Activated CD4-positive, CD25-positive, alpha-beta regulatory T cell (primary cell): Measurements from ENCODE around the gene MUL1.
"Not testable (repeated sequence)": the region's sequence is repeated elsewhere in the genome, so short reads cannot be mapped to it uniquely, and the experiment has no call there.

Experiments
- DNase-seq, 4 experiments: peaks; one replicate each; lab custom pipeline; 2025; lab: John Stamatoyannopoulos, UW

Gene MUL1

DNA sequence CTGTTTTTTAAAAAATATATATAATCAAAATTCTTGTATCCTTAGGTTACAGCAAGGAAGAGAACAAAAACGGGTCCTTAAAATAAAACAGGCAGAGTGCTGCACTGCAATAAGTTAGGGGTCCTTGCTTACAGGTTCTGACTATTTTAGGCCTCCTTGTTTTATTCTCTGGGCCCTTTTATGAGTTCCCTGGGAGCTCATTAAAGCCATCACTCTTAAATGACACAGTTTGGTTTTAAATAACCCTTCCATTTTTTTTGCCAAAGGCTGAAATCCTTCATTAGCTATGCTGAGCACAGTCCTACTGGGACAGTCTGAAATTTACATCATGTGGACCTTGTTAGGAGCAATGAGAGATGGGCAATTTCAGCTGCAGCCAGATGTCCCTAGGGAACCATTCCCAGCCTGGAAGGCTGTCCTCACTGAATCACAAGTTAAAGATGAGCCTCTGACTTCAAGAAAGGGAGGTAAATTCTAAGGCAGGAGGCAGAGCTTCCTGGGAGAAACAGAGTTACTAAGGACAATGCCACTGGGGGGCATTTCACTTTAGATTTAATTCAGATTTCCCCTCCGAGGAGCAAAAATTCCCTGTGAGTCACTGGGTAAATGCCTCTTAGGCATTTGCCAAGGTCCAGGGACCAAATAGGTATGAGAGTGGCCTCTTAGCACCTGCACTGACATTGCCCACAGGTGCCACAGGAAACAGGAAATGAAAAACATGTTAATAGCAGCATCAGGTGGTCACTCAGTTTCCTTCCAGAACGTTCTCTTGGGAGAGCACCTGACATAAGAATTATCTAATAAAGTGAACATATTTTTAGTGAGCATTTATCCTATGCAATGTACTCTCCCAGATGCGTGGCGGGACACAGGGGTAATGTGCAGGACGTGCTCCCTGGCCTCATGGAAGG is 3.8 kb upstream of the MUL1 start:
- DNase-seq: no peak

DNA sequence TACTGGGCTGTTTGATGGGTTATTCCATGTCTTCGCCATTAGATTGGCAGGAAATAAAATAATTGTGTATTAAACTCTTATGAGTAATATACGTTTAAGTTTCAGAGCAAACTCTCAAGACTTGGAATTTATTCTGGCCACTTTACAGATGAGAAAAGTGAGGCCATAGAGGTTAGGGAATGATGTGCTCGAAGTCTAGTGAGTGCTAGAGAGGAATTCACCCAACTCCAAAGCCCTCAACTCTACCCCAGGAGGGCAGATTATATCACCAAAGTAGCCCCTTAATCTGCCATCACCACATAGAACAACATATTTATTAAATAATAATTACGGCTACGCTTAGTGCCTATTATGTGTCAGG is 440 bp upstream of the MUL1 start:
- no peak for DNase-seq

DNA sequence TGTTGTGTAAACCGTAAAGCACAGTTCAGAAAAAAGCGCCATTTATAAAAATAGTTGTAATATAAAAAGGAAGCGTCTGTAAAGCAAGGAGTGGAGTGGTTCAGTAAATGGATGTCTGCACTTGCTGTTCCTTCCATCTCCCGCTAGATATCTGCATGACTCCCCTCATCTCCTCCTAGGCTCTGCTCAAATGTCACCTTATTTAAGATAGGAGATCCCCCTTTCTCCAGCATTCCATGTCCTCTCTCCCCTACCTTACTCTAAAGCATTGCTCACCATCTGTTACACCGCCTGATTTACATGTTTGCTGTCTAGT is 745 bp downstream of the MUL1 start:
- DNase-seq: no peak

DNA sequence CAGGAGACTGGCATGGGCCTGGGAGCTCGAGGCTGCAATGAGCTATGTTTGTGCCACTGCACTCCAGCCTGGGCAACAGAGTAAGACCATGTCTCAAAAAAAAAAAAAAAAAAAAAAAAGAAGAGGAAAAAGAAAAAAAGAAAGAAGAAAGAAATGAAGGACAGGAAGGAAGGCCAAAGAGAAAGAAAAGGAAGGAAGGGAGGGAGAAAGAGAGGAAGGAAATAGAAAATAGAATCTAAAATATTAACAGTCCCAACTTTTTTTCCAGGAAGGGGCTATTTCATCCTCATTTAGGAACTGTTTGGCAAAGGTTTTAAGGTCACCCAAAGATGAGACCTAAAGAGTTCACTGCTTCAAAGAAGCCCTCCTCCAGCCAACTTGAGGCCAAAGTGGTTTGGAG is 2.5 kb downstream of the MUL1 start:
- DNase-seq: no peak

DNA sequence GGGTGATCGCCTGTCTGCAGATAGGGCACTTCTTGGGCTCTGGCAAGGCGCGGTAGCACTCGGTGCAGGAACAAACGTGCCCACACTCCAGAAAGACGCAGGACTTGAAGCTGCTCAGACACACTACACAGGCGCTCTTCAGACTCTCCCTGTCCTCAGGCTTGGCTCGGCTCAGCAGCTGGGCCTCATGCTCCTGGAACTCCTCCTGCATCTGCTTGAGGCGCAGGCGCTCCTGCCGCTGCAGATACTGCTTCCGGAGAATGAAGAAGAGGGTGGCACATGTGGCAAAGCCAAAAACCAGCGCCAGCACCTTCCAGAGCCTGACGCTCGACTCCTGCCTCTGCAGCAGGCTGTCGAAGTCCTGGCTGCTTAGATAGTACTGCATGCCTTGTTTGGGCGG is 7.2 kb downstream of the MUL1 start:
- no peak for DNase-seq

GRCh38 chr1:20499718-20500117 is 8.2 kb downstream of the MUL1 start:
- DNase-seq: no peak

GRCh38 chr1:20499105-20499504 is 8.8 kb downstream of the MUL1 start:
- DNase-seq: no peak

DNA sequence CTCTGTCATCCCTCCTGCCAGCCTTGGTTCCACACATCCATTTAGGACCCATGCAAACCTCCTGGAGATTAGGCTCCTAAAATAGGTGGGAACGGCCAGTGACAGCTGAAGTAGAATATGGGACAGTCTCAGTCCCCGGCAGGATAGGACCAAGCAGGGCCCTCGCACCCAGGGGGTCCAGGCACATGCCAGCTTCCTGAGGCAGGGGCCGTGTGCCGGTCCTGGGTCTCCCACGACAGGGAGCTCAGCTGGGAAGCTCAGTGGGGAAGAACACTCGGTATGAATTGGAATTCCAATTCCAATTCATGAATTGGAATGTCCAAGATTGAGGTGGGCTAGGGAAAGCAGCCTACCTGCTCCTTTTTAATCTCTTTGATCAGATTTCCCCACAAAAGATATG is 9.8 kb downstream of the MUL1 start:
- no peak for DNase-seq

DNA sequence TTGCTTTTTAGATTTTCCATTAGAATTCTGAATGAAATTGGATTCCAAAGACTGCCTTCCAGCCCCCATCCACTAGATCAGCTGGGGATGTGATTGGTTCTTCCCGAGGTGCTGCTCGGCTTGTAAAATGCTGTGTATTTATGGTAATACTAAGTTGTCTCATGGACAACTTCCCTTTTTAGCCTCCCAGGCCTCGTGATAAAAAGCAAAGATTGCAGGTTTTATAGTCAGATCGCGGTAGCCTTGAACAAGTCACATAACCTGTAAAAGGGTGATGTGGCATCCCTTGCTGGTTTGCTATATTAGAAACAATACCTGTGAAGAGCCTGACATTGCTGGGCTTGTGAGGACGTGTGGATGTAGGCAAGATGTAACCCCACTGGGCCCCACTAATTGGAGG is 10.4 kb downstream of the MUL1 start:
- no peak for DNase-seq

- not testable (repeated sequence) for DNase-seq
These were observed 11.1 kb downstream of the MUL1 start for GRCh38 chr1:20496725-20497383.

GRCh38 chr1:20496241-20496661 is 11.7 kb downstream of the MUL1 start:
- DNase-seq: no peak

GRCh38 chr1:20495661-20496060 is 12.3 kb downstream of the MUL1 start:
- no peak for DNase-seq

GRCh38 chr1:20494609-20495311 is 13.2 kb downstream of the MUL1 start:
- no peak for DNase-seq

GRCh38 chr1:20493839-20494608 is 13.9 kb downstream of the MUL1 start:
- peak; percentile 48 to 83 (median 69) for DNase-seq

DNA sequence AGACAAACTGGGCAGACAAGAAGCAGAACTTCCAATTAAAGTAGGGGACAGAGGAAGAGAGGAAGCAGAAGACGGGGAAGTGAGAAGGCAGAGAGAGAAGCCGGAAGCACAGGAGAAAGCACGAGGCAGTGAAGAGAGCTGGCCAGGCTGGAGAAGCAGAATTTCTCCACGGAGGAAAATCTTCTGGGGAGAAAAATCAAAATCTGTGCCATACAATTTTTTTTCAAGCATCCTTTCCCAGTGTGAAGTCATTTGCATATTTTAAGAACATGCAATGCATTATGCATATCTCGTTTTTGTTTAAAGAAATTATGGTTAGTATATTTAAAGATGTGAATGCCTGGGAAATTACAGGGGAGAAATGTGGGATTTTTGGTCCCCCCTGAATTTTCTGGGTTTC is 14.6 kb downstream of the MUL1 start:
- no peak for DNase-seq

GRCh38 chr1:20492751-20493150 is 15.2 kb downstream of the MUL1 start:
- DNase-seq: no peak

DNA sequence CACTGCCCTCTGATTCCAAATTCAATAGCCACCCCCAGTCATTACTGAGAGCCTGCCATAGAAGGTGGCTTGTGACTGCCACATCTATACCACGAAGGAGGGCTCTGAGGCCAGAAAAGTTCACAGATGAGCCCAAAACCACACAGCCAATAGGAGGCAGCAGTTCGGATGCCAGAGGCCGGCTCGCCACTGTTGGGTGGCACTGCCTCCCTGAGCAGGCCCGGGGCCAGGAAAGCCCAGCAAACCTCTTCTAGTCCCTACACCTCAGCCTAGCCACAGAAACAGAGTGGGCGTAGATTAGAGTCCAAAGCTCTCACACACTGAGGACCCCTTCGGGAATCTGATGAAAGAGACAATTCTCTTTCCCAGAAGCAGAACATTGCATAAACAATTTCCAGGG is 16.1 kb downstream of the MUL1 start:
- no peak for DNase-seq

- DNase-seq: no peak
These were observed 16.8 kb downstream of the MUL1 start for GRCh38 chr1:20491178-20491577.

DNA sequence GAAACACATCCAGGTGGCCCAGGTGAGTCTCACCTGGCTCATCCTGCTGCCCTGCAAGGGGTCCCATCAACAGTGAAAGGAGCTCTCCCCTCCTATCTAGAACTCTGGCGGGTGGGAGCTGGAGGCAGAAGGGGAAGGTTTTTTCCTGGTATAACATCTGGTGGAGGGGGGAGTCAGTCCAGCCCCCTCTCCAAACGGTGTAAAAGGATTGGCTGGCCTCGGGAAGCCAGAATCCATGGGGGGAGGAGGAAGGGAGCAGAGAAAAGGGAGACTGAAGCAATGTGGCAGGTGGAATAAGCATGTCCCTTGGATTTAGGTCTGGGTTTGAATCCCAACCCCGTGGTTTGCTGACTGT is 20.7 kb downstream of the MUL1 start:
- no peak for DNase-seq

DNA sequence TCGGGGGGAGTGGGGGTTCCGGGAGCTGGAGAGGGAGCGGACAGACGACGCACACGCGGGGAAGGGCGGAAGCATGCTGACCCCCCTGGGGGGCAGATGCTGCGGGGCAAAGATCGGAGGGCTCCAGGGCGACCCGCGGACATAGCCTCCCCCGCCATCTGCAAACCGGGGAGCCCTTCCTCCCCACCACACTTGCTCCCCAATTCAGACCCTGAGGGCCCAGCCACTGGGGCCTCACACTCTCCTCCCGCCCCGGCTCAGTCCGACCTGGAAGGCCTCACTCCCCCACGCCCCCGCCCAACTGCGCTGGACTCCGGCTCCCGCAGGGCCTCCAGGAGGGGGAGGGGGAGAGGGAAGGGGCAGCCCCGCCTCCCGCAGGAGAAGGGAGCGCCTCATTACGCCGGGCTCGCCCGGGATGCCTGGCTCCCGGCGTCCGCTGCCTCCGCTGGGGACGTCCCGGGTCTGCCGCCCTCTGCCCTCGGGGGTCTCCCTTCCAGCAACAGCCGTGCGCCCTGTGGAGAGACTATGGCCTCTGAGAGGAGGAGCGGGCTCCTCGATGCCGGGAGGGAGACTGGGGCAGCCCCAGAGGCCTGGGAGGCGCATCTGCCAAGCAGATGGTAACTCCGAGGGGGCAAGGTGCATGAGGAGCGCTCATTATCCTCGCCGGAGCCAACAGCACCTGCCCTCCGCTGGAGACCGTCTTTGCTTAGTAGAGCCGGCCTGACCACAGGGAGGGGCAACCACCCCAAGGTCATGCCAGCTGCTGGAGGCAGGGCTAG is 21.3 kb downstream of the MUL1 start:
- DNase-seq: no peak
